HepG2 (cell line): ENCODE results near the gene ACOT13. TPM values are rescaled to one million over a fixed set of nuclear protein-coding genes. Genes with fewer than 3 reads are reported as not detected.

Experiments used
- ATAC-seq: fragments of 200-7000 bp; cut with Tn5 transposase; 3 replicates; pipeline ENCODE4 v1.9.1; 2020; ENCODE audit warnings: mild to moderate bottlenecking, moderate library complexity
- BruUV-seq: library from RNA; stranded (reverse); fragments of 400-500 nt; replicated peaks from 2 replicates; lab custom pipeline; 2021; lab: Mats Ljungman, UMichigan
- CTCF ChIA-PET: fragments of 300-600 bp; formaldehyde crosslinking; extraction: SDS; loops from one replicate; lab custom pipeline; 2021; ENCODE audit warnings: low total read pairs, inconsistent platforms, low intra/inter-chr PET ratio; lab: Yijun Ruan, JAX
- POLR2A ChIA-PET: fragments of 350-600 bp; sonication (Branson Sonifier 250); formaldehyde crosslinking; loops from one replicate; lab custom pipeline; 2020; ENCODE audit warnings: antibody characterized with exemption, inconsistent platforms; lab: Yijun Ruan, JAX
- DNase-seq: peaks from one replicate; pipeline ENCODE4 v3.0.0-alpha.2; 2015; ENCODE audit warnings: low spot score
- FAIRE-seq: peaks from 3 replicates; lab custom pipeline; 2011; peaks lifted over from hg19 to GRCh38; lab: Jason Lieb, UNC
- H2AFZ ChIP-seq: one replicate; pipeline ENCODE4 v1.6.1; 2011; ENCODE audit warnings: low read length, inconsistent platforms
- H3K27ac ChIP-seq: fragments of 300-600 bp; 3 replicates; pipeline ENCODE4 v1.8.0; 2011; ENCODE audit warnings: mixed run types, mild to moderate bottlenecking, mixed read lengths, low read length, inconsistent platforms; ENCODE audit not compliant: insufficient read depth; ENCODE audit errors: extremely low read length
- H3K27me3 ChIP-seq, 2 experiments: fragments of 200-600 bp in 1 of 2; 2 replicates in 1 of 2; 3 replicates in 1 of 2; pipeline versions ENCODE4 v1.6.0 to v1.8.0; 2011; ENCODE audit warnings: low read length in 2 of 2, mild to moderate bottlenecking in 2 of 2, moderate library complexity in 2 of 2, inconsistent platforms in 1 of 2; ENCODE audit not compliant: insufficient read depth in 2 of 2, control insufficient read depth in 1 of 2
- H3K36me3 ChIP-seq, 2 experiments: fragments of 200-600 bp in 1 of 2; replicated peaks in 1 of 2; 2 replicates in 1 of 2; 3 replicates in 1 of 2; pipeline versions ENCODE4 v1.5.1 to v1.8.0; 2011; ENCODE audit warnings: low read length in 2 of 2, inconsistent platforms in 1 of 2; ENCODE audit not compliant: insufficient read depth in 2 of 2, control insufficient read depth in 1 of 2
- H3K4me1 ChIP-seq: 2 replicates; pipeline ENCODE4 v1.5.1; 2012; ENCODE audit warnings: low read length, inconsistent platforms; ENCODE audit not compliant: insufficient read depth
- H3K4me2 ChIP-seq: 2 replicates; pipeline ENCODE4 v1.6.0; 2011; ENCODE audit warnings: low read depth, low read length, inconsistent platforms
- H3K4me3 ChIP-seq, 3 experiments: fragments of 200-600 bp in 1 of 3; sonication (generic), shearing (Covaris generic) in 1 of 3; replicated peaks in 1 of 3; 2 replicates each; pipeline ENCODE4 v1.5.1; 2011 to 2016; ENCODE audit warnings: low read length in 3 of 3, inconsistent platforms in 2 of 3, low read depth in 2 of 3, mild to moderate bottlenecking in 2 of 3, control low read depth in 1 of 3, mixed read lengths in 1 of 3; ENCODE audit not compliant: insufficient read depth in 1 of 3
- H3K79me2 ChIP-seq: one replicate; pipeline ENCODE4 v1.6.1; 2011; ENCODE audit warnings: low read length, inconsistent platforms; ENCODE audit not compliant: insufficient read depth
- H3K9ac ChIP-seq: 2 replicates; pipeline ENCODE4 v1.6.0; 2011; ENCODE audit warnings: mild to moderate bottlenecking, low read depth, low read length, inconsistent platforms; ENCODE audit not compliant: insufficient read depth
- H3K9me3 ChIP-seq: 2 replicates; pipeline ENCODE4 v1.5.1; 2012; ENCODE audit warnings: mild to moderate bottlenecking, low read length
- H4K20me1 ChIP-seq: 2 replicates; pipeline ENCODE4 v1.6.0; 2011; ENCODE audit warnings: inconsistent platforms, mild to moderate bottlenecking, low read length, moderate library complexity; ENCODE audit not compliant: insufficient read depth
- BHLHE40 ChIP-seq: IDR thresholded peaks from 2 replicates; pipeline ENCODE4 v1.6.1; 2011; ENCODE audit warnings: low read length, improper control_type of control experiment
- HNF4A ChIP-seq: sonication (generic); formaldehyde crosslinking; IDR thresholded peaks from 2 replicates; pipeline ENCODE4 v1.4.0; 2020; ENCODE audit warnings: missing genetic modification reagents
- MLLT10 ChIP-seq: sonication (generic); formaldehyde crosslinking; IDR thresholded peaks from 2 replicates; pipeline ENCODE4 v1.4.0; 2020; ENCODE audit warnings: missing genetic modification reagents
- NKX3-1 ChIP-seq: sonication (generic); formaldehyde crosslinking; IDR thresholded peaks from 2 replicates; pipeline ENCODE4 v1.5.0; 2020; ENCODE audit warnings: missing genetic modification reagents
- RCOR2 ChIP-seq: IDR thresholded peaks from 2 replicates; pipeline ENCODE4 v1.6.1; 2016; ENCODE audit warnings: missing biosample characterization, missing genetic modification reagents
- ZBTB7B ChIP-seq: sonication (generic); formaldehyde crosslinking; IDR thresholded peaks from 2 replicates; pipeline ENCODE4 v1.4.0; 2020; ENCODE audit warnings: missing genetic modification reagents
- ZNF572 ChIP-seq: sonication (generic); formaldehyde crosslinking; IDR thresholded peaks from 2 replicates; pipeline ENCODE4 v1.5.1; 2020; ENCODE audit warnings: mild to moderate bottlenecking, missing genetic modification reagents
- ZNF616 ChIP-seq: sonication (generic); formaldehyde crosslinking; IDR thresholded peaks from 2 replicates; pipeline ENCODE4 v1.5.0; 2020; ENCODE audit warnings: low read depth, mild to moderate bottlenecking, missing genetic modification reagents
- ZNF713 ChIP-seq: sonication (generic); formaldehyde crosslinking; IDR thresholded peaks from 2 replicates; pipeline ENCODE4 v1.4.0; 2020; ENCODE audit warnings: mild to moderate bottlenecking, missing genetic modification reagents
- WGBS: methylation state at CpG from one replicate; pipeline ENCODE4 v1.1.6; 2017; ENCODE audit warnings: low lambda C conversion rate; 5-methylcytosine and 5-hydroxymethylcytosine counted together
- in situ Hi-C: cut with HindIII; loops from 2 replicates; pipeline ENCODE4 v1.10.0; 2017; ENCODE audit warnings: low pct_unique_long_range_greater_than_20kb; ENCODE audit not compliant: extremely low pct_ligation_motif_present
- intact Hi-C: fragments of 100-400 bp; cut with micrococcal nuclease; formaldehyde crosslinking; loops from one replicate; pipeline ENCODE4 v1.10.0; 2022; ENCODE audit not compliant: unreplicated experiment
- polyA plus RNA-seq, 8 experiments: library from polyadenylated mRNA; depleted of rRNA in 3 of 8; stranded (reverse) in 7 of 8; unstranded in 1 of 8; fragments of >200 nt; fragmentation: Illumina TruSeq in 4 of 8; extraction: Trizol in 4 of 8; gene quantifications; 2 replicates each; pipeline versions ENCODE4 v1.2.1 to v1.2.3, GENCODE V29; 2011 to 2016; ENCODE audit warnings: low read depth in 4 of 8, missing spikeins in 1 of 8, mixed read lengths in 1 of 8; ENCODE audit not compliant: insufficient read depth in 1 of 8
- total RNA-seq, 5 experiments: library from RNA; depleted of rRNA; stranded (reverse); fragments of >200 nt; fragmentation: Illumina TruSeq; extraction: Trizol; gene quantifications; 2 replicates each; pipeline ENCODE4 v1.2.3, GENCODE V29; 2016; ENCODE audit warnings: low read depth in 1 of 5
- TF ChIP-seq, protein P1 (sequence below): sonication (generic); formaldehyde crosslinking; IDR thresholded peaks from 2 replicates; pipeline ENCODE4 v1.8.1; 2023; ENCODE audit warnings: mild to moderate bottlenecking, missing genetic modification reagents, borderline replicate concordance
- TF ChIP-seq, protein P2 (sequence below): sonication (generic); formaldehyde crosslinking; IDR thresholded peaks from 2 replicates; pipeline ENCODE4 v1.5.0; 2020; ENCODE audit warnings: mild to moderate bottlenecking, missing genetic modification reagents
- TF ChIP-seq, protein P3 (sequence below): sonication (generic); formaldehyde crosslinking; IDR thresholded peaks from 2 replicates; pipeline ENCODE4 v1.8.1; 2023; ENCODE audit warnings: mild to moderate bottlenecking, missing genetic modification reagents
- TF ChIP-seq, protein P4 (sequence below): sonication (generic); formaldehyde crosslinking; IDR thresholded peaks from 2 replicates; pipeline ENCODE4 v1.4.0; 2020; ENCODE audit warnings: missing genetic modification reagents, mild to moderate bottlenecking, borderline replicate concordance

The ACOT13 gene
- total and polyA plus RNA-seq, 2 of the 13 experiments (the other 11 are each of a cell fraction or from before 2014, with no cell fraction given): 31.5 to 45.1 TPM

DNA sequence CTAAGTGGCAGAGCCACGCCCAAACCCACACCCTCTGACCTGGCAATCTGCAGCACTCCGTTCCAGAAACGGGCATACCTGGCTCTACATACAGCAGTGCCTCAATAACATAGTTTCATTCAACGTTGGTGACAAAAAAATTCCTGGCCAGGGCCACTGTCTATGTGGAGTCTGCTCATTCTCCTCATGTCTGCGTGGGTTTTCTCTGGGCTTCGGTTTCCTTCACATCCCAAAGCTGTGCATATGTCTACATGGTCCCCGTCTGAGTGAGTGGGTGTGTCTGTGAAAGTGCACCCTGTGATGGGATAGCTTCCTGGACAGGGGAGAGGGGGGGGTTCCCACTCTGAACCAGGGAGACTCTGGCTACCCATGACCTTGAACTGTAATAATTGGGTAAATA lies 23.0 kb upstream of the ACOT13 start:
- intact Hi-C loops (no loop called here), in situ Hi-C loops (no loop called here)
- H3K4me1 ChIP-seq: peaks cover 29% of the 10 kb centered on the region
- 1% methylated on average over 7 of the region's 7 CpGs for WGBS
- TF ChIP-seq, protein P1, sequence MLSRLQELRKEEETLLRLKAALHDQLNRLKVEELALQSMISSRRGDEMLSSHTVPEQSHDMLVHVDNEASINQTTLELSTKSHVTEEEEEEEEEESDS (CRISPR knock-in tag): no peak
- TF ChIP-seq NKX3-1 (no peak), HNF4A (CRISPR knock-in tag) (no peak), ZNF572 (CRISPR knock-in tag) (no peak), ZNF616 (CRISPR knock-in tag) (no peak), RCOR2 (CRISPR knock-in tag) (no peak), BHLHE40 (no peak), ZNF713 (CRISPR knock-in tag) (no peak), MLLT10 (CRISPR knock-in tag) (no peak), ZBTB7B (CRISPR knock-in tag) (no peak)
- TF ChIP-seq, protein P2, sequence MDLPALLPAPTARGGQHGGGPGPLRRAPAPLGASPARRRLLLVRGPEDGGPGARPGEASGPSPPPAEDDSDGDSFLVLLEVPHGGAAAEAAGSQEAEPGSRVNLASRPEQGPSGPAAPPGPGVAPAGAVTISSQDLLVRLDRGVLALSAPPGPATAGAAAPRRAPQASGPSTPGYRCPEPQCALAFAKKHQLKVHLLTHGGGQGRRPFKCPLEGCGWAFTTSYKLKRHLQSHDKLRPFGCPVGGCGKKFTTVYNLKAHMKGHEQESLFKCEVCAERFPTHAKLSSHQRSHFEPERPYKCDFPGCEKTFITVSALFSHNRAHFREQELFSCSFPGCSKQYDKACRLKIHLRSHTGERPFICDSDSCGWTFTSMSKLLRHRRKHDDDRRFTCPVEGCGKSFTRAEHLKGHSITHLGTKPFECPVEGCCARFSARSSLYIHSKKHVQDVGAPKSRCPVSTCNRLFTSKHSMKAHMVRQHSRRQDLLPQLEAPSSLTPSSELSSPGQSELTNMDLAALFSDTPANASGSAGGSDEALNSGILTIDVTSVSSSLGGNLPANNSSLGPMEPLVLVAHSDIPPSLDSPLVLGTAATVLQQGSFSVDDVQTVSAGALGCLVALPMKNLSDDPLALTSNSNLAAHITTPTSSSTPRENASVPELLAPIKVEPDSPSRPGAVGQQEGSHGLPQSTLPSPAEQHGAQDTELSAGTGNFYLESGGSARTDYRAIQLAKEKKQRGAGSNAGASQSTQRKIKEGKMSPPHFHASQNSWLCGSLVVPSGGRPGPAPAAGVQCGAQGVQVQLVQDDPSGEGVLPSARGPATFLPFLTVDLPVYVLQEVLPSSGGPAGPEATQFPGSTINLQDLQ: no peak
- TF ChIP-seq, protein P3, sequence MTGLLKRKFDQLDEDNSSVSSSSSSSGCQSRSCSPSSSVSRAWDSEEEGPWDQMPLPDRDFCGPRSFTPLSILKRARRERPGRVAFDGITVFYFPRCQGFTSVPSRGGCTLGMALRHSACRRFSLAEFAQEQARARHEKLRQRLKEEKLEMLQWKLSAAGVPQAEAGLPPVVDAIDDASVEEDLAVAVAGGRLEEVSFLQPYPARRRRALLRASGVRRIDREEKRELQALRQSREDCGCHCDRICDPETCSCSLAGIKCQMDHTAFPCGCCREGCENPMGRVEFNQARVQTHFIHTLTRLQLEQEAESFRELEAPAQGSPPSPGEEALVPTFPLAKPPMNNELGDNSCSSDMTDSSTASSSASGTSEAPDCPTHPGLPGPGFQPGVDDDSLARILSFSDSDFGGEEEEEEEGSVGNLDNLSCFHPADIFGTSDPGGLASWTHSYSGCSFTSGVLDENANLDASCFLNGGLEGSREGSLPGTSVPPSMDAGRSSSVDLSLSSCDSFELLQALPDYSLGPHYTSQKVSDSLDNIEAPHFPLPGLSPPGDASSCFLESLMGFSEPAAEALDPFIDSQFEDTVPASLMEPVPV (CRISPR knock-in tag): no peak
- TF ChIP-seq, protein P4, sequence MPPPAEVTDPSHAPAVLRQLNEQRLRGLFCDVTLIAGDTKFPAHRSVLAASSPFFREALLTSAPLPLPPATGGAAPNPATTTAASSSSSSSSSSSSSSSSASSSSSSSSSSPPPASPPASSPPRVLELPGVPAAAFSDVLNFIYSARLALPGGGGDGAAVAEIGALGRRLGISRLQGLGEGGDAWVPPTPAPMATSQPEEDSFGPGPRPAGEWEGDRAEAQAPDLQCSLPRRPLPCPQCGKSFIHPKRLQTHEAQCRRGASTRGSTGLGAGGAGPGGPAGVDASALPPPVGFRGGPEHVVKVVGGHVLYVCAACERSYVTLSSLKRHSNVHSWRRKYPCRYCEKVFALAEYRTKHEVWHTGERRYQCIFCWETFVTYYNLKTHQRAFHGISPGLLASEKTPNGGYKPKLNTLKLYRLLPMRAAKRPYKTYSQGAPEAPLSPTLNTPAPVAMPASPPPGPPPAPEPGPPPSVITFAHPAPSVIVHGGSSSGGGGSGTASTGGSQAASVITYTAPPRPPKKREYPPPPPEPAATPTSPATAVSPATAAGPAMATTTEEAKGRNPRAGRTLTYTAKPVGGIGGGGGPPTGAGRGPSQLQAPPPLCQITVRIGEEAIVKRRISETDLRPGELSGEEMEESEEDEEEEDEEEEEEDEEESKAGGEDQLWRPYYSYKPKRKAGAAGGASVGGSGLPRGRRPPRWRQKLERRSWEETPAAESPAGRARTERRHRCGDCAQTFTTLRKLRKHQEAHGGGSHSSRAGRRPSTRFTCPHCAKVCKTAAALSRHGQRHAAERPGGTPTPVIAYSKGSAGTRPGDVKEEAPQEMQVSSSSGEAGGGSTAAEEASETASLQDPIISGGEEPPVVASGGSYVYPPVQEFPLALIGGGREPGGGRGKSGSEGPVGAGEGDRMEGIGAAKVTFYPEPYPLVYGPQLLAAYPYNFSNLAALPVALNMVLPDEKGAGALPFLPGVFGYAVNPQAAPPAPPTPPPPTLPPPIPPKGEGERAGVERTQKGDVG (CRISPR knock-in tag): no peak
- H4K20me1 ChIP-seq: no peaks in the 10 kb centered on the region
- H2AFZ ChIP-seq: no peak overlapping the region
- H3K36me3 ChIP-seq: no peaks in the 10 kb centered on the region
- H3K27ac ChIP-seq: no peak overlapping the region
- ATAC-seq (no peak), FAIRE-seq (no peak), DNase-seq (no peak)
- CTCF ChIA-PET: no interaction called here
- no peaks in the 10 kb centered on the region for H3K79me2 ChIP-seq
- H3K27me3 ChIP-seq: peaks cover 0 to 6% of the 10 kb centered on the region in 2 experiments; a peak in 1 of 5 replicates
- H3K9me3 ChIP-seq: no peaks in the 10 kb centered on the region
- H3K4me2 ChIP-seq: no peak overlapping the region
- BruUV-seq: no TSS peak
- no peak overlapping the region for H3K4me3 ChIP-seq
- no peak overlapping the region for H3K9ac ChIP-seq
- POLR2A ChIA-PET: no interaction called here
